ENCODE results near the gene OSMR. TPM values are rescaled to one million over a fixed set of nuclear protein-coding genes. Genes with fewer than 3 reads are reported as not detected.

Gene OSMR
- total RNA-seq, 1 donor from 2014 or later, result not detected

- no peaks in the 10 kb centered on the region for H3K9me3 Mint-ChIP-seq (ENCODE audit: unreplicated experiment)
- TF ChIP-seq CTCF (IDR thresholded peaks at IDR 0.05; ENCODE audit: partially characterized antibody, unreplicated experiment), result no peak
- H3K36me3 Mint-ChIP-seq (ENCODE audit: unreplicated experiment), result no peaks in the 10 kb centered on the region
- no peak overlapping the region for H3K4me3 Mint-ChIP-seq (ENCODE audit: unreplicated experiment)
- DNase-seq, result no peak
- H3K27ac Mint-ChIP-seq (ENCODE audit: unreplicated experiment), result no peak overlapping the region
- no peaks in the 10 kb centered on the region for H3K27me3 Mint-ChIP-seq (ENCODE audit: unreplicated experiment)
- H3K4me1 Mint-ChIP-seq (ENCODE audit: low read depth, unreplicated experiment), result no peaks in the 10 kb centered on the region
Observed at GRCh38 chr5:38944282-38944681, 98.5 kb downstream of the OSMR start.

- Mint-ChIP-seq H3K27me3 (ENCODE audit: unreplicated experiment) (no peaks in the 10 kb centered on the region), H3K9me3 (ENCODE audit: unreplicated experiment) (no peaks in the 10 kb centered on the region)
Observed at GRCh38 chr5:38948501-38948900, 102.7 kb downstream of the OSMR start.

GRCh38 chr5:38953426-38954012, 107.7 kb downstream of the OSMR start:
- H3K27ac Mint-ChIP-seq (ENCODE audit: unreplicated experiment), result no peak overlapping the region
- no peak for TF ChIP-seq CTCF (IDR thresholded peaks at IDR 0.05; ENCODE audit: partially characterized antibody, unreplicated experiment)
- no peaks in the 10 kb centered on the region for H3K4me1 Mint-ChIP-seq (ENCODE audit: low read depth, unreplicated experiment)
- no peaks in the 10 kb centered on the region for H3K27me3 Mint-ChIP-seq (ENCODE audit: unreplicated experiment)
- H3K4me3 Mint-ChIP-seq (ENCODE audit: unreplicated experiment), result no peak overlapping the region
- no peaks in the 10 kb centered on the region for H3K9me3 Mint-ChIP-seq (ENCODE audit: unreplicated experiment)
- no peak for DNase-seq
- H3K36me3 Mint-ChIP-seq (ENCODE audit: unreplicated experiment), result no peaks in the 10 kb centered on the region

More at GRCh38 chr5:38948501-38948900, 102.7 kb downstream of the OSMR start:
- no peak for TF ChIP-seq CTCF (IDR thresholded peaks at IDR 0.05; ENCODE audit: partially characterized antibody, unreplicated experiment)
- Mint-ChIP-seq H3K36me3 (ENCODE audit: unreplicated experiment) (no peaks in the 10 kb centered on the region), H3K27ac (ENCODE audit: unreplicated experiment) (no peak overlapping the region), H3K4me3 (ENCODE audit: unreplicated experiment) (no peak overlapping the region), H3K4me1 (ENCODE audit: low read depth, unreplicated experiment) (no peaks in the 10 kb centered on the region)
- no peak for DNase-seq

- no peaks in the 10 kb centered on the region for H3K4me1 Mint-ChIP-seq (ENCODE audit: low read depth, unreplicated experiment)
- H3K4me3 Mint-ChIP-seq (ENCODE audit: unreplicated experiment), result no peak overlapping the region
- H3K27ac Mint-ChIP-seq (ENCODE audit: unreplicated experiment), result no peak overlapping the region
- no peaks in the 10 kb centered on the region for H3K9me3 Mint-ChIP-seq (ENCODE audit: unreplicated experiment)
- TF ChIP-seq CTCF (IDR thresholded peaks at IDR 0.05; ENCODE audit: partially characterized antibody, unreplicated experiment), result no peak
- no peaks in the 10 kb centered on the region for H3K27me3 Mint-ChIP-seq (ENCODE audit: unreplicated experiment)
- H3K36me3 Mint-ChIP-seq (ENCODE audit: unreplicated experiment), result no peaks in the 10 kb centered on the region
- DNase-seq, result no peak
Observed at GRCh38 chr5:38961691-38962090, 115.9 kb downstream of the OSMR start.

GRCh38 chr5:38968665-38969064, 122.9 kb downstream of the OSMR start:
- no peak for DNase-seq
- Mint-ChIP-seq H3K4me1 (ENCODE audit: low read depth, unreplicated experiment) (no peaks in the 10 kb centered on the region), H3K4me3 (ENCODE audit: unreplicated experiment) (no peak overlapping the region), H3K27me3 (ENCODE audit: unreplicated experiment) (no peaks in the 10 kb centered on the region), H3K9me3 (ENCODE audit: unreplicated experiment) (no peaks in the 10 kb centered on the region), H3K36me3 (ENCODE audit: unreplicated experiment) (no peaks in the 10 kb centered on the region), H3K27ac (ENCODE audit: unreplicated experiment) (no peak overlapping the region)
- no peak for TF ChIP-seq CTCF (IDR thresholded peaks at IDR 0.05; ENCODE audit: partially characterized antibody, unreplicated experiment)

All from glutamatergic neuron (in vitro differentiated cells).